Fibroblast of lung (primary cell): ENCODE data around the gene FAM53B.

Experiments used
- CTCF ChIP-seq, 2 donors: IDR thresholded peaks in 1 of 2; conservative IDR thresholded peaks in 1 of 2; 1 replicate in 1 of 2; 2 replicates in 1 of 2; pipeline ENCODE4 v1.5.1; 2011 to 2012; ENCODE audit warnings: low read length in 2 of 2, control low read depth in 1 of 2, inconsistent platforms in 1 of 2, low read depth in 1 of 2, mild to moderate bottlenecking in 1 of 2
- EZH2 ChIP-seq: IDR thresholded peaks from 2 replicates; pipeline ENCODE4 v1.5.1; 2012; ENCODE audit warnings: low read length, control low read depth, mild to moderate bottlenecking; ENCODE audit errors: missing control alignments

- TF ChIP-seq CTCF (conservative IDR thresholded peaks at IDR 0.05 in 1 of 2, IDR thresholded peaks at IDR 0.05 in 1 of 2; ENCODE audit: low read depth in 1 of 2, low read length in 2 of 2) (no peak), EZH2 (no peak)
Measured at GRCh38 chr10:124656113-124656490, 88.1 kb downstream of the FAM53B start.
